Astrocyte (in vitro differentiated cells and primary cell): Measurements from ENCODE around the gene ATXN7. TPM values are rescaled to one million over a fixed set of nuclear protein-coding genes. Genes with fewer than 3 reads are reported as not detected.

Experiments
- DNase-seq: peaks from one replicate; pipeline ENCODE4 v3.0.0-alpha.2; 2010; ENCODE audit warnings: low read depth
- FAIRE-seq: peaks from 2 replicates; lab custom pipeline; 2011; peaks lifted over from hg19 to GRCh38; lab: Jason Lieb, UNC
- H2AFZ ChIP-seq: 2 replicates; pipeline ENCODE4 v1.6.0; 2012; ENCODE audit warnings: low read depth, low read length, inconsistent platforms
- H3K27ac ChIP-seq: 2 replicates; pipeline ENCODE4 v1.5.1; 2011; ENCODE audit warnings: low read depth, low read length, inconsistent platforms
- H3K27me3 ChIP-seq: 2 replicates; pipeline ENCODE4 v1.6.0; 2011; ENCODE audit warnings: low read length, inconsistent platforms; ENCODE audit not compliant: insufficient read depth
- H3K36me3 ChIP-seq: 2 replicates; pipeline ENCODE4 v1.5.1; 2011; ENCODE audit warnings: low read length, inconsistent platforms; ENCODE audit not compliant: insufficient read depth
- H3K4me1 ChIP-seq: 2 replicates; pipeline ENCODE4 v1.5.1; 2011; ENCODE audit warnings: low read length, inconsistent platforms; ENCODE audit not compliant: insufficient read depth
- H3K4me2 ChIP-seq: 2 replicates; pipeline ENCODE4 v1.6.0; 2012; ENCODE audit warnings: low read length, inconsistent platforms
- H3K4me3 ChIP-seq: 2 replicates; pipeline ENCODE4 v1.5.1; 2011; ENCODE audit warnings: low read depth, mild to moderate bottlenecking, low read length, inconsistent platforms; ENCODE audit not compliant: insufficient read depth
- H3K79me2 ChIP-seq: 2 replicates; pipeline ENCODE4 v1.6.0; 2012; ENCODE audit warnings: mild to moderate bottlenecking, low read length, inconsistent platforms; ENCODE audit not compliant: insufficient read depth
- H3K9ac ChIP-seq: 2 replicates; pipeline ENCODE4 v1.6.0; 2012; ENCODE audit warnings: mild to moderate bottlenecking, low read length, inconsistent platforms
- H3K9me3 ChIP-seq: 2 replicates; pipeline ENCODE4 v1.5.1; 2012; ENCODE audit warnings: low read depth, mild to moderate bottlenecking, low read length, inconsistent platforms; ENCODE audit not compliant: insufficient read depth
- H4K20me1 ChIP-seq: 2 replicates; pipeline ENCODE4 v1.6.0; 2012; ENCODE audit warnings: low read length, inconsistent platforms; ENCODE audit not compliant: insufficient read depth
- H3K27ac Mint-ChIP-seq: one replicate; pipeline ENCODE4 v1.8.0; 2021; ENCODE audit warnings: mild to moderate bottlenecking, mixed read lengths; ENCODE audit not compliant: unreplicated experiment
- H3K27me3 Mint-ChIP-seq: one replicate; pipeline ENCODE4 v1.8.0; 2021; ENCODE audit warnings: low read depth, mixed read lengths; ENCODE audit not compliant: unreplicated experiment
- H3K36me3 Mint-ChIP-seq: one replicate; pipeline ENCODE4 v1.8.0; 2021; ENCODE audit warnings: low read depth, mixed read lengths; ENCODE audit not compliant: unreplicated experiment
- H3K4me1 Mint-ChIP-seq: one replicate; pipeline ENCODE4 v1.8.0; 2021; ENCODE audit warnings: low read depth, mixed read lengths; ENCODE audit not compliant: unreplicated experiment
- H3K4me3 Mint-ChIP-seq: one replicate; pipeline ENCODE4 v1.8.0; 2021; ENCODE audit warnings: mild to moderate bottlenecking, moderate library complexity, mixed read lengths; ENCODE audit not compliant: unreplicated experiment
- H3K9me3 Mint-ChIP-seq: one replicate; pipeline ENCODE4 v1.8.0; 2021; ENCODE audit warnings: mild to moderate bottlenecking, mixed read lengths; ENCODE audit not compliant: unreplicated experiment
- EZH2 ChIP-seq: IDR thresholded peaks from 2 replicates; pipeline ENCODE4 v1.6.1; 2012; ENCODE audit warnings: mild to moderate bottlenecking, low read length, inconsistent platforms; ENCODE audit not compliant: insufficient read depth
- total RNA-seq: library from RNA; stranded (reverse); gene quantifications from 2 replicates; pipeline ENCODE4 v1.2.1, GENCODE V29; 2021
- TF ChIP-seq, protein P1 (sequence below): IDR thresholded peaks from 2 replicates; pipeline ENCODE4 v1.5.1; 2011; ENCODE audit warnings: low read depth, mild to moderate bottlenecking, inconsistent platforms, low read length, moderate library complexity; ENCODE audit not compliant: insufficient read depth

ATXN7 gene
- total RNA-seq, 1 donor from 2014 or later: 17.6 TPM

- Histone ChIP-seq H3K79me2 (no peaks in the 10 kb centered on the region), H3K9me3 (no peaks in the 10 kb centered on the region), H2AFZ (peak overlapping the region; percentile 35), H3K36me3 (no peaks in the 10 kb centered on the region), H4K20me1 (no peaks in the 10 kb centered on the region), H3K27me3 (no peaks in the 10 kb centered on the region), H3K4me1 (peaks cover 6% of the 10 kb centered on the region), H3K27ac (no peak overlapping the region), H3K9ac (no peak overlapping the region), H3K4me3 (no peak overlapping the region), H3K4me2 (peak overlapping the region; percentile 27)
- FAIRE-seq: peak; percentile 56
- Mint-ChIP-seq H3K36me3 (no peaks in the 10 kb centered on the region), H3K4me1 (peaks cover 18% of the 10 kb centered on the region), H3K27me3 (no peaks in the 10 kb centered on the region), H3K9me3 (no peaks in the 10 kb centered on the region), H3K27ac (peak overlapping the region; percentile 2), H3K4me3 (no peak overlapping the region)
- TF ChIP-seq, protein P1, sequence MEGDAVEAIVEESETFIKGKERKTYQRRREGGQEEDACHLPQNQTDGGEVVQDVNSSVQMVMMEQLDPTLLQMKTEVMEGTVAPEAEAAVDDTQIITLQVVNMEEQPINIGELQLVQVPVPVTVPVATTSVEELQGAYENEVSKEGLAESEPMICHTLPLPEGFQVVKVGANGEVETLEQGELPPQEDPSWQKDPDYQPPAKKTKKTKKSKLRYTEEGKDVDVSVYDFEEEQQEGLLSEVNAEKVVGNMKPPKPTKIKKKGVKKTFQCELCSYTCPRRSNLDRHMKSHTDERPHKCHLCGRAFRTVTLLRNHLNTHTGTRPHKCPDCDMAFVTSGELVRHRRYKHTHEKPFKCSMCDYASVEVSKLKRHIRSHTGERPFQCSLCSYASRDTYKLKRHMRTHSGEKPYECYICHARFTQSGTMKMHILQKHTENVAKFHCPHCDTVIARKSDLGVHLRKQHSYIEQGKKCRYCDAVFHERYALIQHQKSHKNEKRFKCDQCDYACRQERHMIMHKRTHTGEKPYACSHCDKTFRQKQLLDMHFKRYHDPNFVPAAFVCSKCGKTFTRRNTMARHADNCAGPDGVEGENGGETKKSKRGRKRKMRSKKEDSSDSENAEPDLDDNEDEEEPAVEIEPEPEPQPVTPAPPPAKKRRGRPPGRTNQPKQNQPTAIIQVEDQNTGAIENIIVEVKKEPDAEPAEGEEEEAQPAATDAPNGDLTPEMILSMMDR: no peak
- TF ChIP-seq EZH2: no peak
- DNase-seq: no peak
Measured at GRCh38 chr3:64039981-64040733, 176.5 kb downstream of the ATXN7 start.

- H3K9ac ChIP-seq: no peak overlapping the region
- H3K4me1 Mint-ChIP-seq: peaks cover 20% of the 10 kb centered on the region
- H3K4me3 ChIP-seq: no peak overlapping the region
- no peaks in the 10 kb centered on the region for H3K9me3 Mint-ChIP-seq
- no peak overlapping the region for H3K27ac Mint-ChIP-seq
- no peak overlapping the region for H3K4me2 ChIP-seq
- no peak overlapping the region for H3K4me3 Mint-ChIP-seq
- no peak overlapping the region for H3K27ac ChIP-seq
- TF ChIP-seq, protein P1: no peak
- TF ChIP-seq EZH2: no peak
- FAIRE-seq (peak; percentile 37), DNase-seq (no peak)
- no peaks in the 10 kb centered on the region for H3K36me3 Mint-ChIP-seq
- H3K79me2 ChIP-seq: no peaks in the 10 kb centered on the region
- peaks cover 2% of the 10 kb centered on the region for H3K27me3 Mint-ChIP-seq
- no peak overlapping the region for H2AFZ ChIP-seq
- no peaks in the 10 kb centered on the region for H3K36me3 ChIP-seq
- no peaks in the 10 kb centered on the region for H3K9me3 ChIP-seq
- peaks cover 10% of the 10 kb centered on the region for H3K4me1 ChIP-seq
- no peaks in the 10 kb centered on the region for H3K27me3 ChIP-seq
- no peaks in the 10 kb centered on the region for H4K20me1 ChIP-seq
Measured at GRCh38 chr3:64042952-64043351, 179.3 kb downstream of the ATXN7 start.

GRCh38 chr3:64046592-64046991, 182.9 kb downstream of the ATXN7 start:
- Histone ChIP-seq H2AFZ (no peak overlapping the region), H3K4me3 (no peak overlapping the region), H3K27ac (no peak overlapping the region), H3K79me2 (no peaks in the 10 kb centered on the region), H3K27me3 (no peaks in the 10 kb centered on the region), H4K20me1 (no peaks in the 10 kb centered on the region), H3K9ac (no peak overlapping the region), H3K36me3 (no peaks in the 10 kb centered on the region), H3K9me3 (no peaks in the 10 kb centered on the region), H3K4me2 (no peak overlapping the region), H3K4me1 (peaks cover 24% of the 10 kb centered on the region)
- FAIRE-seq (no peak), DNase-seq (no peak)
- peaks cover 2% of the 10 kb centered on the region for H3K27me3 Mint-ChIP-seq
- no peak for TF ChIP-seq EZH2
- TF ChIP-seq, protein P1: no peak
- no peaks in the 10 kb centered on the region for H3K9me3 Mint-ChIP-seq
- H3K36me3 Mint-ChIP-seq: no peaks in the 10 kb centered on the region
- H3K4me1 Mint-ChIP-seq: peaks cover 13% of the 10 kb centered on the region
- no peak overlapping the region for H3K4me3 Mint-ChIP-seq
- H3K27ac Mint-ChIP-seq: no peak overlapping the region
